ENCODE results near the gene RBM19.

DNA sequence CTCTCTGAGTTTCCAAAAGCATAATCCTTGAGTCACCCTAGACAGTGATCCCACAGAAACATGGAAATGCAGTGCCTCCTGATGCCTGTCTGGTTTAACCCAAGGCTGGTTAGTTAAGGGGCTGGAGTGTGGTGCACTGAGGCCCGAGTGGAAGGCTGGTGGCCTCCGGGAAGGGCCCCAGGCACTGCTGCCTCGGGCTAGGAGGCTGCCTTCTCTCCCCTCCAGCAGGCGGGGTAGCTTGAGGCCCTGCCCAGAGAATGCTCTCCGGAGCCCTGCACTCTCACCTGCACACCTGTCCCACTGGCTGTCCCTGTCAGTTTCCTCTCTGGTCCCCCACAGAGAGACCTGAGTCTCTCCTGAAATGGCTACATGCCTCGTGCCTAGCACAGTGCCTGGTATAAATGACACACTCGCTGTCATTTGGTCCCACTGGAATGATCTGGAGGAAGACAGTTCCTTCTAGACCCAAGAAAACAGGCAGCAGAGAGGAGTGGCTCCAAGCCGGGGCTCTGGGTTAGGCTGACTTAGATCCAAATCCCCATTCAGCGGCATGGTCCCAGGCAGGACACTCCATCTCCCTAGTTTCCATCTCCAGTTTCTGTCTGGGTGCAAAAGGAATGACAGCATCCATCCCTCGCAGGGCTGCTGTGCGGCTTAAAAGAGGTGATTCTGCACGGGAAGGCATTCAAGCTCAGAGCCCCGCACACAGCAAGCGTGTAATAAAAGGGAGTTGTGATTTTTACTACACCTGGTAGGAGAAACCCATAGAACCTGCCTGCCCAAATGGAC is 54.0 kb downstream of the RBM19 start:
- TF ChIP-seq, protein P1, sequence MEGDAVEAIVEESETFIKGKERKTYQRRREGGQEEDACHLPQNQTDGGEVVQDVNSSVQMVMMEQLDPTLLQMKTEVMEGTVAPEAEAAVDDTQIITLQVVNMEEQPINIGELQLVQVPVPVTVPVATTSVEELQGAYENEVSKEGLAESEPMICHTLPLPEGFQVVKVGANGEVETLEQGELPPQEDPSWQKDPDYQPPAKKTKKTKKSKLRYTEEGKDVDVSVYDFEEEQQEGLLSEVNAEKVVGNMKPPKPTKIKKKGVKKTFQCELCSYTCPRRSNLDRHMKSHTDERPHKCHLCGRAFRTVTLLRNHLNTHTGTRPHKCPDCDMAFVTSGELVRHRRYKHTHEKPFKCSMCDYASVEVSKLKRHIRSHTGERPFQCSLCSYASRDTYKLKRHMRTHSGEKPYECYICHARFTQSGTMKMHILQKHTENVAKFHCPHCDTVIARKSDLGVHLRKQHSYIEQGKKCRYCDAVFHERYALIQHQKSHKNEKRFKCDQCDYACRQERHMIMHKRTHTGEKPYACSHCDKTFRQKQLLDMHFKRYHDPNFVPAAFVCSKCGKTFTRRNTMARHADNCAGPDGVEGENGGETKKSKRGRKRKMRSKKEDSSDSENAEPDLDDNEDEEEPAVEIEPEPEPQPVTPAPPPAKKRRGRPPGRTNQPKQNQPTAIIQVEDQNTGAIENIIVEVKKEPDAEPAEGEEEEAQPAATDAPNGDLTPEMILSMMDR (conservative IDR thresholded peaks at IDR 0.05): no peak
- no peak for TF ChIP-seq ZFX (IDR thresholded peaks at IDR 0.05)
